ENCODE measurements around the gene PPP3CA.

The PPP3CA gene

GRCh38 chr4:101286663-101287062 is 60.7 kb downstream of the PPP3CA start:
- DNase-seq = no peak

GRCh38 chr4:101285985-101286384 is 61.3 kb downstream of the PPP3CA start:
- DNase-seq = no peak

GRCh38 chr4:101284546-101284945 is 62.8 kb downstream of the PPP3CA start:
- no peak for DNase-seq

GRCh38 chr4:101283434-101283833 is 63.9 kb downstream of the PPP3CA start:
- no peak for DNase-seq

GRCh38 chr4:101282076-101282844 is 65.1 kb downstream of the PPP3CA start:
- no peak for DNase-seq

- DNase-seq = no peak
Measured at GRCh38 chr4:101280866-101281600, 66.3 kb downstream of the PPP3CA start.

GRCh38 chr4:101279377-101279871 is 67.9 kb downstream of the PPP3CA start:
- no peak for DNase-seq

- DNase-seq = no peak
Measured at GRCh38 chr4:101277671-101278070, 69.7 kb downstream of the PPP3CA start.

- no peak for DNase-seq
Measured at GRCh38 chr4:101276661-101277060, 70.7 kb downstream of the PPP3CA start.

- DNase-seq = no peak
Measured at GRCh38 chr4:101274888-101275752, 72.2 kb downstream of the PPP3CA start.

- DNase-seq = no peak
Measured at GRCh38 chr4:101271516-101271915, 75.8 kb downstream of the PPP3CA start.

- no peak for DNase-seq
Measured at GRCh38 chr4:101269682-101270081, 77.6 kb downstream of the PPP3CA start.

- no peak for DNase-seq
Measured at GRCh38 chr4:101265816-101266172, 81.5 kb downstream of the PPP3CA start.

GRCh38 chr4:101264993-101265815 is 82.1 kb downstream of the PPP3CA start:
- DNase-seq = no peak

- DNase-seq = no peak
Measured at GRCh38 chr4:101264512-101264911, 82.8 kb downstream of the PPP3CA start.

- DNase-seq = no peak
Measured at GRCh38 chr4:101262683-101263082, 84.6 kb downstream of the PPP3CA start.

- no peak for DNase-seq
Measured at GRCh38 chr4:101259876-101260275, 87.5 kb downstream of the PPP3CA start.

GRCh38 chr4:101258883-101259282 is 88.4 kb downstream of the PPP3CA start:
- DNase-seq = no peak

- no peak for DNase-seq
Measured at GRCh38 chr4:101256222-101256621, 91.1 kb downstream of the PPP3CA start.

GRCh38 chr4:101254776-101255175 is 92.5 kb downstream of the PPP3CA start:
- no peak for DNase-seq

GRCh38 chr4:101253121-101253520 is 94.2 kb downstream of the PPP3CA start:
- DNase-seq = no peak

- no peak for DNase-seq
Measured at GRCh38 chr4:101252721-101253120, 94.6 kb downstream of the PPP3CA start.

Data from activated CD4-positive, alpha-beta T cell treated with anti-CD3 and anti-CD28 coated beads, Interleukin-2, amount 50 U/mL, for 1 hour (primary cell).